ENCODE data around the gene PSMC4.

The PSMC4 gene

DNA sequence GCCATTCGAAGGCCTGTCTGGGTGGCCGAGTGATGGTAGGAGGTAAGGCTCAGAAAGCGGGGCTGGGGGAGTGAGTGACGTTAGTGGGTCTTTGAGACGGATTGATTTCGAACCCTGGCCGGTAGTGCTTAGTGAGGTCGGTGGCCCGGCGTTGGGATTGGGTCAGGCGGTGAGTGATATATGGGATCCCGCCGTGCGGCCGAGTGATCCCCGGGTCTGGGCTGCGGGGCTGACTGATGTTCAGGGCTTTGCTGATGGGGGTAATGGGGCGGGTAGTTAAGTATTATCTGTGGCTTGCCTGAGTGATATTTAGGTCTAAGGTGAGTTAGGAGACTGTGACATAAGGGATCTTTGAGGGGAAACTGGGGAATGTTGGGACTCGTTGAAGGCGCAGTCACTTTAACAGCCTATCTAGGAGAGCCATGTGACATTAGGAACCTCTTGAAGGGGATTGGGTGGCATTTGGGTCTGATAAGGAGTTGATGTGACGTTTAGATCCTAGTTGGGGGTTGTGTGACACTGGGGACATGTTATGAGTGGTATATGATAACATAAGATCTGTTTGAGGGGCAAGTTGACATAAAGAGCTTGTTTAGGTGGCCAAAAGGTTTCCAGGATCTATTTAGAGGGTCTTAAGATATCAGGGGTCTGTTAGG, 543 bp downstream of the PSMC4 start:
- H3K27ac ChIP-seq, result peak overlapping the region; percentile 76
- TF ChIP-seq, protein P1, sequence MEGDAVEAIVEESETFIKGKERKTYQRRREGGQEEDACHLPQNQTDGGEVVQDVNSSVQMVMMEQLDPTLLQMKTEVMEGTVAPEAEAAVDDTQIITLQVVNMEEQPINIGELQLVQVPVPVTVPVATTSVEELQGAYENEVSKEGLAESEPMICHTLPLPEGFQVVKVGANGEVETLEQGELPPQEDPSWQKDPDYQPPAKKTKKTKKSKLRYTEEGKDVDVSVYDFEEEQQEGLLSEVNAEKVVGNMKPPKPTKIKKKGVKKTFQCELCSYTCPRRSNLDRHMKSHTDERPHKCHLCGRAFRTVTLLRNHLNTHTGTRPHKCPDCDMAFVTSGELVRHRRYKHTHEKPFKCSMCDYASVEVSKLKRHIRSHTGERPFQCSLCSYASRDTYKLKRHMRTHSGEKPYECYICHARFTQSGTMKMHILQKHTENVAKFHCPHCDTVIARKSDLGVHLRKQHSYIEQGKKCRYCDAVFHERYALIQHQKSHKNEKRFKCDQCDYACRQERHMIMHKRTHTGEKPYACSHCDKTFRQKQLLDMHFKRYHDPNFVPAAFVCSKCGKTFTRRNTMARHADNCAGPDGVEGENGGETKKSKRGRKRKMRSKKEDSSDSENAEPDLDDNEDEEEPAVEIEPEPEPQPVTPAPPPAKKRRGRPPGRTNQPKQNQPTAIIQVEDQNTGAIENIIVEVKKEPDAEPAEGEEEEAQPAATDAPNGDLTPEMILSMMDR (IDR thresholded peaks at IDR 0.05), result no peak
- no peak for TF ChIP-seq ZFX (IDR thresholded peaks at IDR 0.05; ENCODE audit: borderline replicate concordance)

DNA sequence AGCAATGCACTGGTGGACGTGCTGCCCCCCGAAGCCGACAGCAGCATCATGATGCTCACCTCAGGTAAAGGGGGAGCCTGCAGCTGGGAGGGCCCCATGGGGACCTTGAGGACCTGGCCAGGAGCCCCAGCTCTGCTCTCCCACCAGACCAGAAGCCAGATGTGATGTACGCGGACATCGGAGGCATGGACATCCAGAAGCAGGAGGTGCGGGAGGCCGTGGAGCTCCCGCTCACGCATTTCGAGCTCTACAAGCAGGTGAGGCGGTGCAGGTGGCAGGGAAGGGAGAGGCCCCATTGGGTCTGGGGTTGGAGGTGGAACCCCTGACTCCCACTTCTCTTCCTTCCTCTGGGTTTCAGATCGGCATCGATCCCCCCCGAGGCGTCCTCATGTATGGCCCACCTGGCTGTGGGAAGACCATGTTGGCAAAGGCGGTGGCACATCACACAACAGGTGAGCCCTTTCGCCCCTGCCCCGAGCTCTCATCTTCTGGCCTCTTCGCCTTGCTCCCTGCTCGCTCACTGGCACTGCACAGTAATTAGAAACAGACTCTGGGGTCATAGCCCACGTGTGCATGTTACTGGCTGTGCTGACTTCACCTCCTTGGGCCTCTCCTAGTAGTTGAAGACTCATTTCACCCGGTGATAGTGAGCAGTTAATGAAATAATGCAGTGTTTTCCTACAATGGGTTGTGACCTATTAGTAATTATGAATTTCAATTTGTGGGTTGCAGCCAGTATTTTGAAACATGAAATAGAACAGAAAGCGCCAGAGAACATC, 3.6 kb downstream of the PSMC4 start:
- no peak overlapping the region for H3K27ac ChIP-seq
- TF ChIP-seq, protein P1 (IDR thresholded peaks at IDR 0.05), result no peak
- no peak for TF ChIP-seq ZFX (IDR thresholded peaks at IDR 0.05; ENCODE audit: borderline replicate concordance)

DNA sequence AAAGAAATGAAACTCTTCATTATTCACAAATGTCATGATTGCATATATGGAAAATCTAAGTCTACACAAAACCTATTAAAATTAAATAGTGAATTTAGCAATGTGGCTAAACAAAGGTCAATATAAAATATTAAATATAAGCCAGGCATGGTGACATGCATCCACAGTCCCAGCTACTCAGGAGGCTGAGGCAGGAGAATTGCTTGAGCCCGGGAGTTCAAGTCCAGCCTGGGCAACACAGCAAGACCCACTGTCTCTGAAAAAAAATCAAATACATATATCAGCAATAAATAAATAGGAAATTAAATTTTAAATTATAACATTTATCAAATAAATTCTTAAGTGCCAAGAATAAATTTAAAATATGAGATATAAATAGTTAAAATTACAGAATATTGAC, 11.9 kb downstream of the PSMC4 start:
- TF ChIP-seq, protein P1 (IDR thresholded peaks at IDR 0.05), result no peak
- no peak for TF ChIP-seq ZFX (IDR thresholded peaks at IDR 0.05; ENCODE audit: borderline replicate concordance)
- H3K27ac ChIP-seq, result no peak overlapping the region

GRCh38 chr19:39983695-39984300, 12.8 kb downstream of the PSMC4 start:
- no peak overlapping the region for H3K27ac ChIP-seq
- TF ChIP-seq, protein P1 (IDR thresholded peaks at IDR 0.05), result no peak
- no peak for TF ChIP-seq ZFX (IDR thresholded peaks at IDR 0.05; ENCODE audit: borderline replicate concordance)

DNA sequence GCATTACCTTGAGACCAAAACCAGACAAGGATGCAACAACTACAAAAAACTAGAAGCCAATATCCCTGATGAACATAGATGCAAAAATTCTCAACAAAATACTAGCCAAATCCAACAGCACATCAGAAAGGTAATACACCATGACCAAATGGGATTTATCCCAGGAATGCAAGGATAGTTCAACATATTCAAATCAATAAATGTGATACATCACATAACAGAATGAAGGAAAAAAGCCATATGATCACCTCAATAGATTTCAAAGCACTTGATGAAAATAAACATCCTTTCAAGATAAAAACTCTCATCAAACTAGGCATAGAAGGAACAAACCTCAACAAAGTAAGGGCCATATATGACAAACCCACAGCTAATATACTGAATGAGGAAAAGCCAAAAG, 15.7 kb downstream of the PSMC4 start:
- no peak overlapping the region for H3K27ac ChIP-seq
- TF ChIP-seq, protein P1 (IDR thresholded peaks at IDR 0.05), result no peak
- no peak for TF ChIP-seq ZFX (IDR thresholded peaks at IDR 0.05; ENCODE audit: borderline replicate concordance)

DNA sequence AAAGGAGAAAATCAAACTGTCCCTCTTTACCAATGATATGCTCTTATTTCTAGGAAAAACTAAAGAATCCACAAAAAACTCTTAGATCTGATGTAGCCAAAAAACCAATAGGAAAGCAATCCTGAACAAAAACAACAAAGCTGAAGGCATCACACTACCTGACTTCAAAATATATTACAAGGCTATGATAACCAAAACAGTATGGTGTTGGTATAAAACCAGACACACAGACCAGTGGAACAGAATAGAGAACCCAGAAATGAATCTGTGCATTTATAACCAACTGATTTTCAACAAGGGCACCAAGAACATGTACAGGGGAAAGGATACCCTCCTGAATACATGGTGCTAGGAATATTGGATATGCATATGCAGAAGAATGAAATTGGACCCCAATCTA, 16.2 kb downstream of the PSMC4 start:
- no peak for TF ChIP-seq ZFX (IDR thresholded peaks at IDR 0.05; ENCODE audit: borderline replicate concordance)
- H3K27ac ChIP-seq, result no peak overlapping the region

DNA sequence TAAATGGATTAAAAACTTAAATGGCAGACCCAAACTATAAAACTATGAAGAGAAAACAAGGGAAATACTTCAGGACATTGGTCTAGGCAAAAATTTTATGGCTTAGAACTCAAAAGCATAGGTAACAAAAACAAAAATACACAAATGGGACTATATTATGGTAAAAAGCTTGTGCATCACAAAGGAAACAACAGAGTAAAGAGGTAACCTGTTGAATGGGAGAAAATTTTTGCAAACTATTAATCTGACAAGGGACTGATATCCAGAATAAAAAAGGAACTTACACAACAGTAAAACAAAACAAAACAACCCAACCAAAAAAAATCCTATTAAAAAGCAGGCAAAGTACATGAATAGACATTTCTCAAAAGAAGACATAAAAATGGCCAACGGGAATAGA, 16.6 kb downstream of the PSMC4 start:
- no peak overlapping the region for H3K27ac ChIP-seq
- TF ChIP-seq, protein P1 (IDR thresholded peaks at IDR 0.05), result no peak
- no peak for TF ChIP-seq ZFX (IDR thresholded peaks at IDR 0.05; ENCODE audit: borderline replicate concordance)
